GM18499 (cell line): ENCODE data around the gene TIAM2.
"Not testable (repeated sequence)": the region's sequence is repeated elsewhere in the genome, so short reads cannot be mapped to it uniquely, and the experiment has no call there.

Experiments
- ATAC-seq: cut with Tn5 transposase; IDR thresholded peaks from one replicate; pipeline ENCODE4 v1.9.1; 2021; ENCODE audit warnings: moderate number of reproducible peaks; ENCODE audit not compliant: insufficient read depth, unreplicated experiment

TIAM2 gene

DNA sequence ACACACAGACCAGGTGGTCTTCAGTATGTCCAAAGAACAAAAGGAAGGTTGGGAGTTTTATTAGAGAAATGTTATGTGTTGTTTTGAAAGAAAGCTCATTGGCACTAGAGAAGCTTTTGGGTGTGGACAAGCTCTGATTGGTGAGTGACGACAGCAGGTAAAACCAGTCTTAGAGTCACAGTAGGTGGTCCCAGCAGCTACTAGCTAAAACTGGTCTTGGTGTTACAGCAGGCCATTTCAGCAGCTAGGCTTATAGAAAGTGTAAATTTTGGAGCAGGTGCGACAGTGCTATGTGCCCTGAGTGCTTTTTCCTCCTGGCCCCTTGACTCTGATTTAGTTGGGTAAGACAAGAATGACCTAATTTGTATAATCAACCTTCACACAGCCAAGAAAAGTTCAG is 272.3 kb downstream of the TIAM2 start:
- ATAC-seq = no peak

- not testable (repeated sequence) for ATAC-seq
Observed at GRCh38 chr6:155268088-155268867, 273.2 kb downstream of the TIAM2 start.

DNA sequence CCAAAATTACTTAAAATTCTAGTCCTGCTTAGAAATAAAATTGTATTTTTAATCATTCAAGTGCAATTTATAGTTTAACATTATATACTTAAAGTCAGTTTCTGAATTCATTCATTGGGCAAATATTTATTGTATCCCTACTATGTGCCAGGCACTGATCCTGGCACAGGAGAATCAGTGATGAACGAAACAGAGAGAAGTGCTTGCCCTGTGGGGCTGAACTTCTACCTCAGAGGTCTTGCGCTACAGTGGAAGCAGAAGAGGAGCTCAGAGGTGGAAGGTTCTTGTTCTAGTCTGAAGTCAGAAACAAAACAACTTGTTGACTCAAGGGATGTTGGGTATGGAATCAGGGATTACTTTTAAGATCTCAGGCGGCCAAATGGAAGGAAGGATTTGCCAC is 274.6 kb downstream of the TIAM2 start:
- ATAC-seq = no peak

DNA sequence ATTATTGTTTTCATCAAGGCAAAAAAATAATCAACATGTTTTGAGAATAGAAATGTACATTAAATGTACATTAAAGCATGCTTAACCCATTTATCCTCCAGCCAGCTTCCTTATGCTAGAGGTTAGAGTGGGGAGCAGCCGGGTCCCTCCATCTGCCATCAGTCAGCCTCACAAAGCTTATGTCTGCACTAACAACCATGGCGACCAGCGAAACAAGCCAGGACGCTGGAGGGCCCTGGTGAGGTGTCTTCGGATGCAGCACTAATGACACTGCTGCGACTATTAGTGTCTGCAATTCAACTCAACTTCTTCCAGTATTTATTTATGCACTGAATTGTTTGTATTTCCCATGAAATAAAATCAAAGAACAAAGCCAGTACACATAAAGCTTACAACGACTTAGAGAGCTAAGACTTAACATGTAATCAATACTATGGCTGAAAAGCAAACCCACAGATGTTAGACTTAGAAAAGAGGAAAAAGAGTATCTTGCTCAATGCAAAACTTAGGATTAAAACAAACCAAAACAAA is 275.5 kb downstream of the TIAM2 start:
- no peak for ATAC-seq

DNA sequence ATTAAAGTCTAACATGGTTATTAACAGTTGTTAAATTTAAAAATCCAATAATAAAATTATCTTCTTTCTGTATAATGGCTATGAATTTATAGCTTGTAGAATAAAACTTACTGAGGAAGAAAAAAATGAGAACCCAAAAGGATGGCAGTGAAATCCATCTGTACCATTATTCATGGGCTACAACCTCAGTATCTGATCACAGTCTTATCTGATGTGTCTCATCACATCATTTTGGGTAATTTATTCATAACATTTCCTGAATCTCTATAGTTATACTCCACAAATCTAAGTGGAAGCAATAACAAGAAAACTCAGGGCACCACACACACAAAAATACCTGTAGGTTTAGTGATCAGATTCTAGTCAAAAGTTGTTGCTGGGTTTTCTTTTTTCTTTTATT is 276.0 kb downstream of the TIAM2 start:
- no peak for ATAC-seq

DNA sequence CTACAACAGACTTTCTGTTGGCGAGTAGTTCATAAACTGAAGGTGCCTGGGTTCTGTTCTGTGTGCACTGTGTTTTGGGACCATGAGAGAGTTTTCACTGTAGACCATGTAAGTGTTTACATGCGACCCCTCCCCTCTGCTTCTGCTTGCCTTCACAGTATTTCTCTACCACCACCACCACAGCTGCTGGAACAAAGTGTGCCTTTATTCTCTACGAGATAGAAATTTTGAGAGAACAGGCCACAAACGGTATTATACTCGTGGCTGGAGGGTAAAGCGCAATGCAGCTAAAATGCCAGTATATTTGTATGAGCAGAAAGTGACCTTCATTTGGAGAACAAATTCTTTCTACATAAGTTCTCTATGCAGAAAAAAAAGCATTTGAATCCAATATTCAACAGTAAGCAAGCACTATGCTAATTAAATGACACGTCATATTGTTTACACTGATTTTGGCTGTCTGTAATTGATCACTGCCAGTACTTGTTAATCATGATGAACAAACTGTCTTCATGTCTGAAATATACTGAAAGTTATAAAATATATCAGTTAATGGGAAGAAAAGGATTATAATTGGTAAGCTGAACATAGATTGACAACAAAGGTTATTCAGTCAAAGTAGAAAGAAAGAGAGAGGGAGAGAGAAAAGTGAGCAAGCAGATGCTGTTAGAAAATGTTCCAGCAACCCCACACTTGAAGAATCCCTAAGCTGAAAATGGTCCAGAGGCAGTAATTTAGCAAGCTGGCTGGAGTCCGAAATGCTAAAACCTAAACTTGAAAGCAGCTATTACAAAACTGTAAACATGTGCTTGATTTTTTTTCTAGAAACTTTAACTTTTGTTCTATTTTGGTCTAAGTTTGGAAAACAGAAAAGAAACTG is 277.5 kb downstream of the TIAM2 start:
- no peak for ATAC-seq

GRCh38 chr6:155273431-155273830 is 278.3 kb downstream of the TIAM2 start:
- no peak for ATAC-seq

DNA sequence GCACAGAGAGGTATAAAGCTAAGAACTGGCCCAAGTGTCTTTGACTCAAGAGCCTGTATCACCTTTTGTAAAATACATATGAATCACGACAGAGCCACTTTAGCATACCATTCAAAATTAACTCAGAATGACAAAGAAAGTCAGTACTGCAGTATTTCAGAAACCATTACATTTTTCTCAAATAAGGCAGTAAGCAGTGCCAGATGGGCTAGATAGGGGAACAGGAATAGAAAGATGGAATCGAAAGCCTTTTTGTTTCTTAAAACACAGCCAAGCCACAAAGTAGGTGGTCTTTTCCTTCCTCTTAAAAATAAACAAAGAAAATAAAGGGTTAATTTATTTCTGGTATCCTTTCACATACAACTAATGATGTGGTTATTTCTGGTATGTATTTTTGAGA is 279.0 kb downstream of the TIAM2 start:
- no peak for ATAC-seq

GRCh38 chr6:155274533-155274932 is 279.4 kb downstream of the TIAM2 start:
- ATAC-seq = no peak

- ATAC-seq = no peak
Observed at GRCh38 chr6:155275808-155276480, 280.8 kb downstream of the TIAM2 start.

DNA sequence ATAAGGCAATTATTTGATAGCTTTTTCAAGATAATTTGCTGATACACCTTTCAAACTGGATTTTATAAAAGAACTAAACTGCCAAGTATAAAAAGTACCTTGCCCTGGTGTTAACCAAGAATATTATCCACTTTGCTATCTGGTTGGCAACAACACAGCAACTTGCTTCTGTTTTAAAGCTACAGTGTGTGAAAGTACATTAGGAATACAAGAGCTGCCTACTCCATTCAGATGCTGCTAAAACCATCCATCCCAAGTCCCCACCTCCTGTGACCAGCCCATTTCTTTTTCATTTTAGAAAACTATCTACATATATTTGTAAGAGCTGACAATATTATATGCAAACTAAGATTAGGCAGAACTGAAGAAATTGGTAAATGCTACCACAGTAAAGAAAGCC is 281.5 kb downstream of the TIAM2 start:
- no peak for ATAC-seq

GRCh38 chr6:155278319-155279049 is 283.4 kb downstream of the TIAM2 start:
- ATAC-seq = no peak

DNA sequence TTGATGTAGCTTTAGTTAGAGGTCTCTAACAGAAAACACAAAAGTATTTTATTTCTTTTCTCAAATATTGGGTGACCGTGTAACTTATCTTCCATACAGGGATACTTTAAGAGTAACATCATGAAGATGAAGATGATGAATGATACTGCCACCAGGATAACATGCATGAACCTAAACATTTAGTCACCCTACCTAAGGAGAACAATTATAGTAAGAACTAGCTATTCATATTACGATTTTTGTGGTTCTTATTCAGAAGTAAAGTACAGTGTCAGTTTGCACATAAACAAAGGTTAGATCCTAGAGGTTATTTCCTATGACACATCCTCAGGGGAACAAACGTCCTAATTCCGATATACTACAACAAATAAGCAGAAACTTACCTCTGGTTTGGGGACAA is 289.7 kb downstream of the TIAM2 start:
- no peak for ATAC-seq

GRCh38 chr6:155287762-155288161 is 292.6 kb downstream of the TIAM2 start:
- no peak for ATAC-seq

DNA sequence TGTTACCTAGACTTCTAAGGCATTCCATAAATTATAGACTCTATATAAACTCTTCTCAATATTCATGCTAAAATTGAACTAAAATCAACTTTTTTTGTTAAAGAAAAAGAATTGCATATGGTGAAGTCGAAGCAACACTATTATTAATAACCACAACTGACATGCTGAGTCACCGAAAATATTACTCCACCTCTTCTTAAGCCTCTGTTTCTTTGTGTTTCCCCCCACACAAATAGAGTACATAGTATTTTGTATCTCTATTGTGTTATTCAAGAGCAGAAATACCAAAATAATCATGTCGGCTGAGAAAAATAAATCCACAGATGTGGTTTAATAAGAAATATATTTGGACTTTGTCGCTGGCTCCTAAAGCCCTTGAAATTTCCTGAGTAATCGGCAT is 295.4 kb downstream of the TIAM2 start:
- ATAC-seq = no peak

GRCh38 chr6:155291291-155291690 is 296.2 kb downstream of the TIAM2 start:
- ATAC-seq = no peak

- ATAC-seq = no peak
Observed at GRCh38 chr6:155292711-155293110, 297.6 kb downstream of the TIAM2 start.

DNA sequence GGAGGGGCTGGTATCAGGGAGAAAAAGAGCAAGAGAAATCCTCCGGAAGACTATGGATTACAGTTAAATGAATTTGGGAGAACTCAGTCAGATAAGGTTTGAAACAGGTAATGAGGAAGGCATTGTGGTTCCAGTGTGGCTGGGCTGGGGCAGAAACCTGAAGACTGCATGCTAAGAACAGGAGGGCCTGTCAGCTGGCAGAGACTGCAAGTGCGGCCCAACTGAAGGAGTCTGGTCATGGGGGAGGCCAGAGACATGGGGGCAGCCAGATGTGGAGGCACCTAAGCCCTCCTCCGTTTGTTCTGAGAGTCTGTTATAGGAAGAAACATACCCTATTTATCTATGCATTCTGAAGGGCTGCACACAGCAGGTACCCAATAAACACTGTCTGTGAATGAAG is 302.6 kb downstream of the TIAM2 start:
- no peak for ATAC-seq

- ATAC-seq = no peak
Observed at GRCh38 chr6:155301867-155302266, 306.8 kb downstream of the TIAM2 start.

GRCh38 chr6:155303361-155303870 is 308.3 kb downstream of the TIAM2 start:
- no peak for ATAC-seq
